ENCODE results near the gene TMEM132D. TPM values are rescaled to one million over a fixed set of nuclear protein-coding genes. Genes with fewer than 3 reads are reported as not detected.
A peak's percentile ranks its signal among the peaks of the same experiment; 100 is the strongest.
"Not testable (repeated sequence)": the region's sequence is repeated elsewhere in the genome, so short reads cannot be mapped to it uniquely, and the experiment has no call there.

The TMEM132D gene
- total and polyA plus RNA-seq, 2 experiments from 2014 or later: 2.0 to 2.4 TPM

DNA sequence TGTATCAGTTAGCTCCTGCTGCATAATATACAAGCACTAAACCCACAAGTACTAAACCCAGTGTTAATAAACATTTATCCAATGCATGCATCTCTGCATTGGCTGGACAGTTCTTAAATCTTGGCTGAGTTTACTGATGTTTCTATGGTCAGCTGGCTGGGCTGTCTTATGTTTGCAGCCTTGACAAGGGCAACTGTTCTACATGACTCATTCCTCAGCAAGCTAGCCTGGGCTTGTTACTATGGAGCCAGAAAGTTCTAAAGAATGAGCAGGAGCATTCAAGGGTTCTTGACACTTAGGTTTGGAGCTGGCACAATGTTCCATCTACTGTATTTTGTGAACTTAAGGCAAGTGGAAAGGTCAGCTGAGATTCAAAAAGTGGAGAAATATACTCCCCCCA, 851.5 kb downstream of the TMEM132D start:
- Histone ChIP-seq H3K36me3 (replicated peaks; ENCODE audit: insufficient read depth, low read depth) (no peaks in the 10 kb centered on the region), H3K27me3 (no peaks in the 10 kb centered on the region), H4K20me1 (ENCODE audit: insufficient read depth, poor library complexity, severe bottlenecking) (no peaks in the 10 kb centered on the region), H3K27ac (no peak overlapping the region), H3K4me1 (ENCODE audit: insufficient read depth) (no peaks in the 10 kb centered on the region), H3K4me2 (no peak overlapping the region), H3K9me2 (replicated peaks; ENCODE audit: insufficient read depth) (no peaks in the 10 kb centered on the region), H3K79me2 (no peaks in the 10 kb centered on the region), H2AFZ (no peak overlapping the region), H3K4me3 (no peak overlapping the region), H3K9me3 (ENCODE audit: low read depth) (no peaks in the 10 kb centered on the region)
- TF ChIP-seq EZH2phosphoT487 (IDR thresholded peaks at IDR 0.05; ENCODE audit: low read depth, severe bottlenecking, unreplicated experiment) (no peak), EZH2 (IDR thresholded peaks at IDR 0.05; ENCODE audit: borderline replicate concordance) (no peak)
- TF ChIP-seq, protein P1, sequence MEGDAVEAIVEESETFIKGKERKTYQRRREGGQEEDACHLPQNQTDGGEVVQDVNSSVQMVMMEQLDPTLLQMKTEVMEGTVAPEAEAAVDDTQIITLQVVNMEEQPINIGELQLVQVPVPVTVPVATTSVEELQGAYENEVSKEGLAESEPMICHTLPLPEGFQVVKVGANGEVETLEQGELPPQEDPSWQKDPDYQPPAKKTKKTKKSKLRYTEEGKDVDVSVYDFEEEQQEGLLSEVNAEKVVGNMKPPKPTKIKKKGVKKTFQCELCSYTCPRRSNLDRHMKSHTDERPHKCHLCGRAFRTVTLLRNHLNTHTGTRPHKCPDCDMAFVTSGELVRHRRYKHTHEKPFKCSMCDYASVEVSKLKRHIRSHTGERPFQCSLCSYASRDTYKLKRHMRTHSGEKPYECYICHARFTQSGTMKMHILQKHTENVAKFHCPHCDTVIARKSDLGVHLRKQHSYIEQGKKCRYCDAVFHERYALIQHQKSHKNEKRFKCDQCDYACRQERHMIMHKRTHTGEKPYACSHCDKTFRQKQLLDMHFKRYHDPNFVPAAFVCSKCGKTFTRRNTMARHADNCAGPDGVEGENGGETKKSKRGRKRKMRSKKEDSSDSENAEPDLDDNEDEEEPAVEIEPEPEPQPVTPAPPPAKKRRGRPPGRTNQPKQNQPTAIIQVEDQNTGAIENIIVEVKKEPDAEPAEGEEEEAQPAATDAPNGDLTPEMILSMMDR (IDR thresholded peaks at IDR 0.05; ENCODE audit: poor library complexity): no peak
- DNase-seq (ENCODE audit: low spot score): no peak

DNA sequence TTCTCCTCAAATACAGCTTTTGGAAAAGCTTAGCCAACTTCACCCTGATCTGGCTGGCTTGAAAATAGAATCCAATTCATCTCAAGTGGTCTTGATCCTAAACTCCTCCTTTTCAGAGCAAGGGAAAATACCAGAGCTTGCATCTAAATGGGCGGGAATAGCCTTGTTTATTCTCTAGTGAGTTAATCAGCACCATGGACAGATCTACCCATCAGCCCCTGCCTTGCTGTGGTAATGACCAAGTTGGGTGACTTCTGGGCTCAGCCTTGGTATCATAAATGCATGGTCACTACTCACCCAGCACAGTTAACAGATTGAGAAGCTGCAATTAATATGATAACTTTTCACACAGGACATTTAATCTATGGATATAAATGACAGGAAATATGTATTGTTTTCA, 853.9 kb downstream of the TMEM132D start:
- Histone ChIP-seq H2AFZ (no peak overlapping the region), H4K20me1 (ENCODE audit: insufficient read depth, poor library complexity, severe bottlenecking) (no peaks in the 10 kb centered on the region), H3K9me3 (ENCODE audit: low read depth) (no peaks in the 10 kb centered on the region), H3K9me2 (replicated peaks; ENCODE audit: insufficient read depth) (no peaks in the 10 kb centered on the region), H3K4me3 (no peak overlapping the region), H3K4me2 (no peak overlapping the region), H3K27ac (no peak overlapping the region), H3K79me2 (no peaks in the 10 kb centered on the region), H3K36me3 (replicated peaks; ENCODE audit: insufficient read depth, low read depth) (no peaks in the 10 kb centered on the region), H3K4me1 (ENCODE audit: insufficient read depth) (no peaks in the 10 kb centered on the region), H3K27me3 (no peaks in the 10 kb centered on the region)
- TF ChIP-seq EZH2 (IDR thresholded peaks at IDR 0.05; ENCODE audit: borderline replicate concordance) (no peak), EZH2phosphoT487 (IDR thresholded peaks at IDR 0.05; ENCODE audit: low read depth, severe bottlenecking, unreplicated experiment) (no peak)
- TF ChIP-seq, protein P1 (IDR thresholded peaks at IDR 0.05; ENCODE audit: poor library complexity): no peak
- DNase-seq (ENCODE audit: low spot score): peak; percentile 68
- WGBS (ENCODE audit: low lambda C conversion rate, missing lambda C conversion rate): 8% methylated on average over 1 of the region's 1 CpG

DNA sequence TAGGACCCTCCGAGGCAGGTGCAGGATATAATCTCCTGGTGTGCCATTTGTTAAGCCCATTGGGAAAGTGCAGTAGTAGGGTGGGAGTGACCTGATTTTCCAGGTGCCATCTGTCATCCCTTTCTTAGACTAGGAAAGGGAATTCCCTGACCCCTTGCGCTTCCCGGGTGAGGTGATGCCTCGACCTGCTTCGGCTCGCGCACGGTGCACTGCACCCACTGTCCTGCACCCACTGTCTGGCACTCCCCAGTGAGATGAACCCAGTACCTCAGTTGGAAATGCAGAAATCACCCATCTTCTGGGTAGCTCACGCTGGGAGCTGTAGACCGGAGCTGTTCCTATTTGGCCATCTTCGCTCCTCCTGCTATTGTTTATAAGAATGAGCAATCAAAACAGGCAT, 860.5 kb downstream of the TMEM132D start:
- H4K20me1 ChIP-seq (ENCODE audit: insufficient read depth, poor library complexity, severe bottlenecking); H3K9me2 ChIP-seq (replicated peaks; ENCODE audit: insufficient read depth); H3K9me3 ChIP-seq (ENCODE audit: low read depth); DNase-seq (ENCODE audit: low spot score); H3K27ac ChIP-seq; H3K4me2 ChIP-seq; H3K36me3 ChIP-seq (replicated peaks; ENCODE audit: insufficient read depth, low read depth); H3K4me3 ChIP-seq; H3K27me3 ChIP-seq; H3K4me1 ChIP-seq (ENCODE audit: insufficient read depth); H2AFZ ChIP-seq; H3K79me2 ChIP-seq: not testable (repeated sequence)
- 88% methylated on average over 11 of the region's 11 CpGs for WGBS (ENCODE audit: low lambda C conversion rate, missing lambda C conversion rate)

DNA sequence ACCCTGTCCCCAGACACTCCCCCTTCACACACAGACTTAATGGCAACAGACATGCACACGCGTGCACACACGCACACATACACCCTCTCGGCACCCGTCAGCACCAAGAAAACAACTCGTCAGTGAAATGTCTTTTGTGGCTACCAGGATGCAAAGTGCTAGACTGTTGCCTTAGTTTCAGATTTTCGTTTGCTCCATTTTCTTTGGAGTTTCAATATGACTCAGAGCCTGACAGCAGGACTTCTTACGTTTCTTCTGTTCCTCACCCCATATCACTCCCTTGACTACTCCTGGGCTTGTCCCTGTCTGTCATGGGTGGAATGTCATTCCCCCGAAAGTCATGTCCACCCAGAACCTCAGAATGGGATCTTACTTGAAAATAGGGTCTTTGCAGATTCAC, 867.7 kb downstream of the TMEM132D start:
- no peak for DNase-seq (ENCODE audit: low spot score)
- no peak overlapping the region for H3K4me3 ChIP-seq
- 85% methylated on average over 9 of the region's 9 CpGs for WGBS (ENCODE audit: low lambda C conversion rate, missing lambda C conversion rate)
- H3K27me3 ChIP-seq: no peaks in the 10 kb centered on the region
- no peaks in the 10 kb centered on the region for H3K36me3 ChIP-seq (replicated peaks; ENCODE audit: insufficient read depth, low read depth)
- H2AFZ ChIP-seq: no peak overlapping the region
- H3K9me3 ChIP-seq (ENCODE audit: low read depth): no peaks in the 10 kb centered on the region
- H3K27ac ChIP-seq: no peak overlapping the region
- H3K79me2 ChIP-seq: no peaks in the 10 kb centered on the region
- H3K9me2 ChIP-seq (replicated peaks; ENCODE audit: insufficient read depth): no peaks in the 10 kb centered on the region
- TF ChIP-seq EZH2phosphoT487 (IDR thresholded peaks at IDR 0.05; ENCODE audit: low read depth, severe bottlenecking, unreplicated experiment) (no peak), EZH2 (IDR thresholded peaks at IDR 0.05; ENCODE audit: borderline replicate concordance) (no peak)
- TF ChIP-seq, protein P1 (IDR thresholded peaks at IDR 0.05; ENCODE audit: poor library complexity): no peak
- no peaks in the 10 kb centered on the region for H3K4me1 ChIP-seq (ENCODE audit: insufficient read depth)
- no peaks in the 10 kb centered on the region for H4K20me1 ChIP-seq (ENCODE audit: insufficient read depth, poor library complexity, severe bottlenecking)
- no peak overlapping the region for H3K4me2 ChIP-seq
